Measurements from ENCODE around the gene HAP1.
"Not testable (repeated sequence)": the region's sequence is repeated elsewhere in the genome, so short reads cannot be mapped to it uniquely, and the experiment has no call there.

Gene HAP1

DNA sequence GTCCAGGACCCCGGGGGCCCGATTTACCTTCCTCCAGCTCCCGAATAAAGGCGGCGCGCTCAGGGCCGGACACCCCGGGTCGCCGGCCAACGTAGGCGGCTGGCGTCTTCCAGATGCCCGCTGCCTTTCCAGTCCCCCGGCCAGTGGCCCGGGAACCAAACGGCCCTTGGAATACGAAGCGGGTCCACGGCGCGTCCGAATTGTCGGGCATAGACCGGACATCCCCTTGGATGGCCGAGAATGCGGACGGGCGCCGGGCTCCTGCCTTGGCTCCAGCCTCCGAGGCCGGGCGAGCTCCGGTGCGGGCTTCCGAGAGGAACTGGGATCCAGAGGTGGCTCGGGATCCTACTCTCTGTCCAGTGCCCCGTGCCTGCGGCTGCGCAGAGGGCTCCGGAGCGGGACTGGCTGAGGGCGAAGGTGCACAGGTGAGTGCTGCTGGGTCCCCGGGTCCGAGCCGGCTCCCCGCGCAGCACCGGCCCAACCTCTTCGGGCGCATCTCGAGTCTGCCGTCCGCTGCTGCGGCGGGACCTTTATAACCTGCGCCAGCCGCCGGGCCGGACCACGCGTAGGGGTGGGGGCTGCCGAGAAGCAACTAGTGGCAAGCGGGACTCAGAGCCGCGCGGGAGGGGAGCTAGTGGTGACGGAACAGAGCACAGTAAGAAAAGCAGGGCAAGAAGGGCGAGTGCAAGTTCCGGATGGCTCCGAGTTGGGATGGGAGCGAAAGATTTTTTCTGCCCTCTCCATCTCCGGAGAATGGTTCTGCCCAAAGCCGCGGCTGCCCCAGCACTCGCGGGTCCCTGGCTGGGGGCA lies at the start of gene HAP1:
Gene HAP1 (minus strand): TSS at position 505 of the 810 bp plus-strand sequence. CDS start 9 bp downstream, at position 496.
- no peak for DNase-seq (ENCODE audit: low spot score)

DNA sequence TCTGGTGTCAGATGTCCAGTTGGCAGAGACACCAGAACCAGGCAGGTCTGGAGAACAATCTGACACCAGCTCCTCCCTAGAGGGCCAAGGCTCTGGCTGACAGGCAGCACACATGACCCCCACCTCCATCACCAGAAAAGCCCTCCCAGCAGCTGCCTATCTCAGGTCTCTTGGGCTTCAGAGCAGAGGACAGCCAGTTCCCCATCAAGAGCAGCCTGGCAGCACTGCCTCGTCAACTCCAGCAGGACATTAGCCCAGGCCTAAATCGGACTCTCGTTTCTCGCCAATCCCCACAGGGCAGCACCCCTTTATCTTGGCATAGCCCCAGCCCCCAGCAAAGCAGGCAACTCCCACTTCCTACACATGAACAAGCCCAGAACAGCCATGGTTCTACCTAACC lies 47.7 kb upstream of the HAP1 start:
- DNase-seq (ENCODE audit: low spot score), result no peak

DNA sequence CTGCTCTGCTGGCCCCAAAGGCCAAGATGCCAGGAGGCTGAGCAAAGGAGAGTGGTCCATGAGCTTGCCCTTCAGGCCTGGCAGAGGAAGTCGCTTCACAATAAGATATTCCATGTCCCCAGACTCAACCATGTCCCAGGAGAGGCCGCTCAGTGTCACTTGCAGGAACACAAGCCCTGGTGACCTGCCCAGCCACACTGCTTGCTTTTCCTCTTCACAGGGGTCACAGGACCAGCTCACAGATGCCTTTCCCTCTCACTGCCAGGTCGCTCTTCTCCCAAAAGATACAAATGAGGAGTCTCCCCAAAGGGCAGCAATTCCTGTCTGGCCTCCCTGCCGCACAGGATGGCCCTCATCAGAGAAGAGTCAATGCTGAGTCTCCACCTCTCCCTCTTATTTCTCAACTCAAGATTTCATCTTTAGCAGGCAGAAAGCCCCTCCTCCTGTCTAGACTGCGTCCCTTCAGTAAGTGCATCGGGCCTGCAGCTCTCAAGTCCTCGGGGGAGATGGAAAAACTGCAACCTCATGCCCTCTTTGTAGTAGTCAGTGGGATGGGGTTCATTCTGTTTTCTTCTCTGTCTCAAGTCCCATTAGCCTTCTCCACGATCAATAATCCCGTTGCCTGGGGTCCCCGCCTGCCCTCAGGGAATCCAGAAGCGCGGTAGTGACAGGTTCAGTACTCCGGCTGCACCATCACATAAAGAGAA lies 47.1 kb upstream of the HAP1 start:
- DNase-seq (ENCODE audit: low spot score), result no peak

- DNase-seq (ENCODE audit: low spot score), result no peak
These were observed 45.5 kb upstream of the HAP1 start for GRCh38 chr17:41779954-41780353.

GRCh38 chr17:41777574-41778188 lies 43.2 kb upstream of the HAP1 start:
- DNase-seq (ENCODE audit: low spot score), result no peak

DNA sequence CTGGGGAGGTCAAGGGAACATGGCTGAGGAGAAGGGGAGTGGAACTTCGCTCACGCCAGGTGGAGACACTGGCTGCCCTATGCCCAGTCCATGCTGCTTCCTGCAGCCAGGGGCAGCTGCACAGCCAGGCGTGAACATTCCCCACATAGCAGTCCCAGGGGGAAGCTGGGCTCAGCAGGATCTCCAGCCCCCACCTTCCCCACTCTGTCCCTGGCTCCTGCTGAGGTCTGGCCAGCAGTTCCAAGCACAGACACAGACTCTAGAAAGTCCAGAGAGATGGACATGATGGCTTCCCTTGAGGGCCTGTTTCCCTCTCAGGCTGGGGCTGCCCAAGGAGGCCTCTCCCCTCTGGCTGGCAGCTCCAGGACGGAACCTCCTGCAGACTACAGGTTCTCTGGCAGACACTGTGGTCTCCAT lies 42.7 kb upstream of the HAP1 start:
- no peak for DNase-seq (ENCODE audit: low spot score)

DNA sequence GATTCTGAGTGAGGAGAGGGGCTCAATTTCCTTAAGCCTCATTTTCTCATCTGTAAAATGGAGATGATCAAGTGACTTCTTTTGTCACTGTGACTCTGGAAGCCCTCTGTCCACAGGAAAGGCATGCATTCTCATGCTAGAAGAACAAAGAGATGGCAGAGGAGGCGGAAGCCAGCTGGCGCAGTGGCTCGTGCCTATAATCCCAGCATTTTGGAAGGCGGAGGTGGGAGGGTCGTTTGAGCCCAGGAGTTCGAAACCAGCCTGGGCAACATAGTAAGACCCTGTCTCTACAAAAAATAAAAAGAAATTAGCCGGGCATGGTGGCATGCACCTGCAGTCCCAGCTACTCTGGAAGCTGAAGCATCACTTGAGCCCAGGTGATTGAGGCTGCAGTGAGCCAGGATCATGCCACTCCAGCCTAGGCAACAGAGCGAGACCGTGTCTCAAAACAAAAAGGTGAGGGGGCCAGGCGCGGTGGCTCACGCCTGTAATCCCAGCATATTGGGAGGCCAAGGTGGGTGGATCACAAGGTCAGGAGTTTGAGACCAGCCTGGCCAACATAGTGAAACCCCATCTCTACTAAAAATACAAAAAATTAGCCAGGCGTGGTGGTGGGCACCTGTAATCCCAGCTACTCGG lies 41.9 kb upstream of the HAP1 start:
- DNase-seq (ENCODE audit: low spot score), result not testable (repeated sequence)

DNA sequence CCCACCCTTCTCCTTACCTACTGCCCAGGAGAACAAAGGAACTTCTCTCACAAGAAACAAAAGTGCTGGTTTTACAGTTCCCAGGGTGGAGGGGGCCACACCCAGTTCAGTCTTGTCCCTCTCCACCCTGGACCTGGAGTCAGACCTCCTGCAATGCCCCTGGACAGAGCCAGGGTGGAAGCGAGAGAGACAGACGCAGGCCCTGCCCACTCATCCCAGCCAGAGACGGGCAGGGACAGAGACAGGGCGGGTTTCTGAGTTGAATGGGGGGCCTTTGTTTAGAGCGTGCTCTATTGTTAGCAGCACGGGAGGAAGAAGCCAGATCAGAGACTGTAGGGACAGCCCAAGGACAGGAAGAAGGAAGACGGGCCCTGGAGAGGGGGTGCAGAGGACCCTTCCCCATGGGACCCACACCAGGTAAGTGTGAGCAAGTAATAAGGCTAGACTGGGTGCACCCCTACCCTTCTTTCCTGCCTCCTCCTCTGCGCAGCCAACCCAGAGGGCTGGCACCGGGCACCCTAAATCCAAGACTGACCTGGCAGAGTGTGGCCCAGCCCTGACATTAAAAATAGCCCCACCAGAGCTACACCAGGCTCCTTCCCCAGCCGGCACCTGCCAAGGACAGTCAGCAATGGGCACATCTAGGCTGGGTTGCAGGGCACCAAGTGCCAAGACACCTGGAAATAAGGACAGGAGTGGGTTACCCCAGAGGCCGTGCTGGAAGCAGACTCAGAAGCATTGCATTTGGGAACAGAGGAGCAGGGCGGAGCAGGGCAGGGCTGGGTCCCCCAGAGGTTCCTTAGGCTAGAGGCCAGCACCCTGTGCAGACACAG lies 41.2 kb upstream of the HAP1 start:
- DNase-seq (ENCODE audit: low spot score), result no peak

DNA sequence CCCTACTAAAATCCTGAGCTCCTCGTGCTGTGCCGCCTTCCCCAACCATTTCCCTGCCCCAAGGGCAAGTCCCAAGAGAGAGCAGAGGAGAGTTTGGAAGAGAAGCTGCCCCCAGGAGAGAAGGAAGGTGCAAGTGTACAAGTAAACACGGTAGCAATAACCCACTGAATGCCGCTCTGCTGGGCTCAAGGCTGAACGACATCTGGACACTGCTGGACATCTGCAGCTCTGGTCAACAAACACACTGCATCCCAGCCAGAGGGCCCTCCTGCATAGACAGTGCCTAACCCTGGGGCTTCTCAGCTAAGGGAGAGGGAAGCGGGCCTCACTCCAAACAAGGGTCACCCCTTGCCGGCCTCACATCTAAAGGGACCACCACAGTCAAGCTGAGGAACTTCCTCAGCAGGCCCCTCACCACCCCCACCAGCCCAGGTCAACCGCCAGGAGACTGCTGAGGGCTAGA lies 39.3 kb upstream of the HAP1 start:
- DNase-seq (ENCODE audit: low spot score), result no peak

DNA sequence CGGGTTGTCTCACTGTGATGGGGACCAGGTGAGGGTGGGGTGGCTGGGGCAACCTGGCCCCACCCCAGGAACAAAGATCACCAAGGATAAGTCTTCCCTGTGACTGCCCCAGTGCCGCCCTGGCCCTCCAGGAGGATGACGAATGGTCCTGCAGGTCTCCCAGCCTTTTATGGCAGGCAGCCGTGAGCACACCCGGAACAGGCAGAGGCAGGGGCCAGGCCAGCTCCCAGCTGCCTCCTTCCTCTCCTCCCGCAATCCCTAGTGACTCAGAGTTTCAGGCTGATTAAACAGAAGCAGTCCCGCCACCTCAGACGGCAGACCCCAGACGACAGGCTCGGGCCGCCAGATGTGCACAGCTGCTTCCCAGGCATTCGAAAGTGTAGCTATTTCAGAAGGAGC lies 38.7 kb upstream of the HAP1 start:
- DNase-seq (ENCODE audit: low spot score), result no peak

DNA sequence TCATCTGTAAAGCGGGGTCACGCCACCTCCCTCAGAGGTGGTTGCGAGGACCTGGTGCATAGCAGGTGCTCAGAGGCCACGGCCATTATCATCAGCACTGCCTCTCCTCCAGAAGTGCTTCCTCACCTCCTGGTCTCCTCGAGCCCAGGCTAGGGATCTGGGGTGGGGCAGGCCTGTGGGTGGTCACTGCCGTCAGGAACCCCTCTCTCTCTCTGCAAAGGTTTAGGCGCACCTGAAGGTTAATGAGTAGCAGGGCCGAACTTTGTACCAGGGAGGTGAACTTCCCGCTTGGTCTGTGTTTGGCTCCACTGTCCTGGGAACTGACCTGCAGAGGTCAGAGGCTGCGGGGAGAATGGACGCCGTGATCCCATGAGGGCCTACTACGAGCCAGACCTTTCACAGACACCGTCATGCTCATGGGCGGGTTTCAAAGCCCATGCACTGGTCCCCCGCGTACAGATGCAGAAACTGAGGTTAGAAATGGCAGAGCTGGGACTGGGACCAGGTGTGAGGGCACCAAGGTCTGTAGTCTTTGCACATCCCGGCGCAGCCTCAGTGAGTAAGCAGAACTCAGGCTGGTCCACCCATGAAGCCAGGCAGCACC lies 38.2 kb upstream of the HAP1 start:
- DNase-seq (ENCODE audit: low spot score), result no peak

DNA sequence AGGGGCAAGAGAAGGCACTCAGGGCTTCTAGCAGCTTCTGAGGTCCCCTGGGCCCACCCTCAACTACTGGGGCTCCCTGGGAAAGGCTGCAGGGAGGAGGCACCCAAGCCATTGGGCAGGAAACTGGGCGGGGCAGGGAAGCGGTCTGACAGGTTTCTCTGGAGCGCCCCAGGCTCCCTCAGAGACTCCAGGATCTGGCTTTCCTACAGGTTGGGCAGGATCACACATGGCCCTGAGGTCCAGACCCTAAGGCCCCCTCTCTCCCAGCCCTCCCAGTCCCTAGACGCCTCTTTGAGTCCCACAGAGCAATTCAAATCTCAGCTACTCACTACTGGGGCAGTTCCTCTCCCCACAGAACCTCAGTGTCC lies 37.8 kb upstream of the HAP1 start:
- DNase-seq (ENCODE audit: low spot score), result no peak

- no peak for DNase-seq (ENCODE audit: low spot score)
These were observed 37.2 kb upstream of the HAP1 start for GRCh38 chr17:41771389-41772206.

GRCh38 chr17:41769985-41770384 lies 35.5 kb upstream of the HAP1 start:
- no peak for DNase-seq (ENCODE audit: low spot score)

GRCh38 chr17:41769346-41769862 lies 35.0 kb upstream of the HAP1 start:
- no peak for DNase-seq (ENCODE audit: low spot score)

GRCh38 chr17:41768682-41769288 lies 34.3 kb upstream of the HAP1 start:
- DNase-seq (ENCODE audit: low spot score), result no peak

DNA sequence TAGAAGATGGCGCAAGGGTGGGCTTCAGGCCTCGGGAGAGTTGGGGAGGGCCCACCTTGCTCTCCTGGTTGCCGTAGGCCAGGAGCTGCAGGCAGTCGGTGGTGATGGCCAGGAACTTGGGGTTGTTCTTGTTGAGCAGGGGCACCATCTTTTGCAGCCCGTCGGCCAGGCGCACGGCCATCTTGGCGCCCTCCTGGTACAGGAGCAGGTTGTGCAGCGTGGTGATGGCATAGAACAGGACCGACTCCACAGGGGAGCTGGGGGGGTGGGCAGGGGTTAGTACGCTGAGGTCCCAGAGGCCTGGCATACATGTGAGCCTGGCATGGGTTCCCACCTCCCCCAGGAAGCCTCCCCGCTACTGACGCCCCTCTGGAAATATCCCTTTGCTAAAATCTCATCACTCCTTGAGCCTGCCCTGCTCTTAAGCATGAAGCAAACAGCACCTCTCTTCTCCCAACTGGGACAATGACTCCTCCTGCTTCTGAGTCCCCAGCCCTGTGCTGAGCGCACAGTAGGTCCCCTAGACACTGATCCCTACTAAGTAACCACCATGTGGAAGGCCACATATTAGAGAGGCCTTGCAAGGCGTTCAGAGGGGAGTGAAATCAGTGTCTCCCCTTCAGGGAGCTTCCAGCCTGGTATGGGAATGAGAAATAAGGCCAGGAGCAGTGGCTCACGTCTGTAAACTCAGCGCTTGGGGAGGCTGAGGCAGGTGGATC lies 33.0 kb upstream of the HAP1 start:
- no peak for DNase-seq (ENCODE audit: low spot score)

GRCh38 chr17:41766135-41766534 lies 31.7 kb upstream of the HAP1 start:
- no peak for DNase-seq (ENCODE audit: low spot score)

DNA sequence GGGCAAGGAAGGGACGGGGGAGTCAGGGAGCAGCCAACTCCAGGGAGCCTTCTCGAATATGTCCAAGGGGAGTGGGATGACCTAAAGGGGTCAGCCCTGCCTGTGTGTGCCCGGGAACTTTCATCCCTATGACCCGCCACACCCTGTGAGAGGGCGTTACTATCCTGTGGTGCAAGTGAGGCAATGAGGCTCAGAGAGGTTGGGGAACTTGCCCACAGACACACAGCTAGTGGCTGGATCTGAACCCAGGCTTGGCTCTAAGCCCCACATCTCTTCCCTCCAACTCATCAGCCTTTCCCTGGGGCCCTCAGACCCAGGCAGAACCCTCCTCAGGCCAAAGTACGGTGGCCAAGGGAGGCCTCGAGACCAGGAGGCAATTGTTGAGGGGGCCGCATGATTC lies 28.9 kb upstream of the HAP1 start:
- DNase-seq (ENCODE audit: low spot score), result no peak

Data from hematopoietic multipotent progenitor cell treated with erythropoietin and hydrocortisone succinate and interleukin-3 and kit ligand, for 17 days (in vitro differentiated cells).